Measurements from ENCODE around the gene THSD7B. TPM values are rescaled to one million over a fixed set of nuclear protein-coding genes. Genes with fewer than 3 reads are reported as not detected.

The THSD7B gene
- total and polyA plus RNA-seq, 9 of the 15 experiments (the other 6 are each of a cell fraction or from before 2014, with no cell fraction given) = not detected

DNA sequence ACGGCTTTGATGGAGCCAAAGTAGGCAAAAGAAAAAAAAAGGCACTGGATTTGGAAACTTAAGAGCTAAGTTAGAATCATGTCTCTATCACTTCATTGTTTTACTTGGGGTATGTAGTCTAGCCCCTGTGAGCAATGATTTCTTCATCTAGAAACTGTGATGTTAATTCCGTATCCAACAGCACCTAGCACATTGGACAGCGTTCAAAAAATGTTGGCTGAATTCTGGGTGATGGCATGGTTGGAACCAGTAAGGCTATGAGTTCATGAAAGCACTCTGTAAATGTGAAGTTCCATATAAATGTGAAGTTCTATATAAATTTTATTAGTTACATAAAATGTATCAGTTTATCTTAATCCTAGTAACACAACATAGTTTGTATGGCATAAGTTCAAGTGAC lies 890.5 kb downstream of the THSD7B start:
- FAIRE-seq = no peak
- H3K4me1 ChIP-seq (replicated peaks in 1 of 2; ENCODE audit: control insufficient read depth in 2 of 2, insufficient read depth in 2 of 2, low read length in 2 of 2) = no peaks in the 10 kb centered on the region
- WGBS (ENCODE audit: insufficient coverage, low coverage, missing lambda C conversion rate) = 0% methylated on average over 3 of the region's 3 CpGs

More for the DNA sequence above, 890.5 kb downstream of the THSD7B start:
- H3K9me1 ChIP-seq (ENCODE audit: control insufficient read depth, insufficient read depth, low read length) = no peaks in the 10 kb centered on the region
- no peak overlapping the region for H3K4me3 ChIP-seq
- no peaks in the 10 kb centered on the region for H3K9me3 ChIP-seq (replicated peaks; ENCODE audit: control insufficient read depth, insufficient read depth, low read depth, low read length)
- no peaks in the 10 kb centered on the region for H4K20me1 ChIP-seq (replicated peaks; ENCODE audit: control insufficient read depth, insufficient read depth, low read length)
- ChIA-PET CTCF (ENCODE audit: low intra/inter-chr PET ratio) (no interaction called here), POLR2A (no interaction called here)
- no peaks in the 10 kb centered on the region for H3K79me2 ChIP-seq (ENCODE audit: control insufficient read depth, insufficient read depth, low read length)
- no peak overlapping the region for H2AFZ ChIP-seq (ENCODE audit: low read depth, low read length)
- TF ChIP-seq, protein P1, sequence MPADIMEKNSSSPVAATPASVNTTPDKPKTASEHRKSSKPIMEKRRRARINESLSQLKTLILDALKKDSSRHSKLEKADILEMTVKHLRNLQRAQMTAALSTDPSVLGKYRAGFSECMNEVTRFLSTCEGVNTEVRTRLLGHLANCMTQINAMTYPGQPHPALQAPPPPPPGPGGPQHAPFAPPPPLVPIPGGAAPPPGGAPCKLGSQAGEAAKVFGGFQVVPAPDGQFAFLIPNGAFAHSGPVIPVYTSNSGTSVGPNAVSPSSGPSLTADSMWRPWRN (IDR thresholded peaks at IDR 0.05; ENCODE audit: low read depth) = no peak
- TF ChIP-seq TCF7 (IDR thresholded peaks at IDR 0.05; ENCODE audit: borderline replicate concordance) (no peak), NFIX (CRISPR knock-in tag; IDR thresholded peaks at IDR 0.05; ENCODE audit: low read depth) (no peak), PML (IDR thresholded peaks at IDR 0.05; ENCODE audit: low read length) (no peak), COPS2 (conservative IDR thresholded peaks at IDR 0.05) (no peak), SREBF2 (CRISPR knock-in tag; IDR thresholded peaks at IDR 0.05) (no peak), SMC3 (conservative IDR thresholded peaks at IDR 0.05; ENCODE audit: insufficient read depth, low read depth, low read length) (no peak), ZNF639 (CRISPR knock-in tag; conservative IDR thresholded peaks at IDR 0.05 in 1 of 2, IDR thresholded peaks at IDR 0.05 in 1 of 2) (no peak), TAL1 (IDR thresholded peaks at IDR 0.05) (no peak), IRF2 (CRISPR knock-in tag; IDR thresholded peaks at IDR 0.05) (no peak), RBM22 (IDR thresholded peaks at IDR 0.05; ENCODE audit: low read depth, low read length, poor library complexity, severe bottlenecking) (no peak), CEBPB (tag; IDR thresholded peaks at IDR 0.05) (no peak), SNAPC5 (CRISPR knock-in tag; IDR thresholded peaks at IDR 0.05) (no peak), FIP1L1 (IDR thresholded peaks at IDR 0.05; ENCODE audit: low read depth, low read length, poor library complexity, severe bottlenecking) (no peak), ZNF408 (CRISPR knock-in tag; IDR thresholded peaks at IDR 0.05; ENCODE audit: low read depth) (no peak), SMAD2 (IDR thresholded peaks at IDR 0.05; ENCODE audit: low read depth, low read length) (no peak), SIX5 (IDR thresholded peaks at IDR 0.05; ENCODE audit: borderline replicate concordance in 1 of 2, insufficient read depth in 1 of 2, low read depth in 1 of 2, low read length in 2 of 2) (no peak)
- no TSS peak for BruUV-seq (replicated peaks)
- H3K9ac ChIP-seq (ENCODE audit: insufficient read depth in 1 of 2, low read depth in 2 of 2, low read length in 2 of 2) = no peak overlapping the region
- DNase-seq (ENCODE audit: extremely low read depth in 1 of 4, low spot score in 3 of 4) (no peak), ATAC-seq (no peak)
- intact Hi-C loops (cut with micrococcal nuclease) (no loop called here), in situ Hi-C loops (cut with MboI) (no loop called here)
- H3K27ac ChIP-seq (ENCODE audit: extremely low read depth, low read depth, low read length) = no peak overlapping the region
- no peaks in the 10 kb centered on the region for H3K36me3 ChIP-seq (ENCODE audit: control insufficient read depth, insufficient read depth, low read length)
- no peak overlapping the region for H3K4me2 ChIP-seq (ENCODE audit: insufficient read depth, low read length)
- no peaks in the 10 kb centered on the region for H3K27me3 ChIP-seq (ENCODE audit: control insufficient read depth in 2 of 2, insufficient read depth in 2 of 2, low read length in 2 of 2)

All from K562 (cell line).